ENCODE data around the gene DMRTB1.

DMRTB1 gene

DNA sequence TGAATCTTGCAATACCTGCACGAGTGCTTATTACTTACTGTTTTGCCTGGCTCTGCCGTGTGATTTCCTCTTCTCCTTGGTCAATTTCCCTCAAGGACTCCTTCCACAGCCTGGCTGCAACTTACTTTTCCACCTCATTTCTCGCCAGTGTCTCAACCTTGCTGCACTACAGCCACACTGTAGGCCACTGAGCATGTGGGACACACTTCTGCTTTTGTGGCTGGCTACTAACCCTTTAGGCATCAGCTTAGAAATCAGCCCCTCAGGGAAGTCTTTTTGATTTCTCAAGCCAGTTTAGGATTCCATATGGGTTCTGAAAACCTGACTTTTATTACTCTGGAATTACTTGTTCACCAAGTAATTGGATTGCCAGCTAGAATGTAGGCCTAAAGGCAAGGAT is 5.2 kb upstream of the DMRTB1 start:
- Histone ChIP-seq H3K4me3 (ENCODE audit: low read length) (no peak overlapping the region), H3K9me3 (ENCODE audit: insufficient read depth, low read depth, low read length) (no peaks in the 10 kb centered on the region), H3K4me1 (ENCODE audit: insufficient read depth, low read length) (peaks cover 23% of the 10 kb centered on the region), H3K9ac (ENCODE audit: low read depth, low read length) (no peak overlapping the region), H3K36me3 (ENCODE audit: insufficient read depth, low read length) (no peaks in the 10 kb centered on the region), H3K27me3 (ENCODE audit: insufficient read depth, low read length) (no peaks in the 10 kb centered on the region), H3K27ac (ENCODE audit: low read depth, low read length) (no peak overlapping the region)
- 94% methylated on average over 3 of the region's 3 CpGs for WGBS

DNA sequence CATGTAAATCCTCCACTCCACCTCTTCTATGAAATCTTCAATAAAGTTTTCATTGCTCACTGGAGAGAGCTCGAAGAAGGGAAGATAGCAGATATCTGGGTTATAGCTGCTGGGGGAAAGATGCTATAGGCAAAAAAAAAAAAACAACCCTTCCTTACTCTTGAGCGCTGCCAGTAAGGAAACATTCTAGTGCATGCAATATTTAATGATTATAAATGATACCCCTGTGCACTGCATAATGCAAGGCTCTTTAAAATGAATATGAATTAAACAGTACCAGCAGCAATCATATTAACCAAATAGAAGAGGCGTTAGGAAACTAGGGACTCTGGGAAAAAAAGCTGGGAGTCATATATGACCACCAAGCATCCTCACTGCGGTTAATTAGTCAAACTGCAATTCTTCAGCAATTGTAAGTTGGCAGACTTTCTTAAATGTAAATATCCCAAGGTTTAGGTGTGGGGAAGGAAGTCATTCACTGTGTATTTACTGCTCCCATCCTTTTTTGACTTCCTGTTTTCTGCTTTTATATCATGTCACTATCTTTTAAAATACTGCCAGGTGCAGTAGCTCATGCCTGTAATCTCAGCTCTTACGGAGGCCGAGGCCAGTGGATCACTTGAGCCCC is 3.7 kb upstream of the DMRTB1 start:
- Histone ChIP-seq H3K4me1 (ENCODE audit: insufficient read depth, low read length) (peaks cover 13% of the 10 kb centered on the region), H3K27me3 (ENCODE audit: insufficient read depth, low read length) (0 out of 2 replicates have a peak, but pooled peaks cover 4% of the 10 kb centered on the region), H3K27ac (ENCODE audit: low read depth, low read length) (no peak overlapping the region), H3K4me3 (ENCODE audit: low read length) (no peak overlapping the region), H3K36me3 (ENCODE audit: insufficient read depth, low read length) (no peaks in the 10 kb centered on the region), H3K9ac (ENCODE audit: low read depth, low read length) (no peak overlapping the region), H3K9me3 (ENCODE audit: insufficient read depth, low read depth, low read length) (no peaks in the 10 kb centered on the region)
- WGBS: 97% methylated on average over 4 of the region's 6 CpGs

- H3K27me3 ChIP-seq (ENCODE audit: insufficient read depth, low read length): peaks cover 4% of the 10 kb centered on the region; the same call in 1 of the 2 replicates
- H3K9me3 ChIP-seq (ENCODE audit: insufficient read depth, low read depth, low read length): no peaks in the 10 kb centered on the region
- H3K27ac ChIP-seq (ENCODE audit: low read depth, low read length): no peak overlapping the region
- H3K36me3 ChIP-seq (ENCODE audit: insufficient read depth, low read length): no peaks in the 10 kb centered on the region
- 92% methylated on average over 3 of the region's 3 CpGs for WGBS
- no peak overlapping the region for H3K4me3 ChIP-seq (ENCODE audit: low read length)
- H3K9ac ChIP-seq (ENCODE audit: low read depth, low read length): no peak overlapping the region
- H3K4me1 ChIP-seq (ENCODE audit: insufficient read depth, low read length): no peaks in the 10 kb centered on the region
These were observed 565 bp upstream of the DMRTB1 start for GRCh38 chr1:53458634-53459033.

DNA sequence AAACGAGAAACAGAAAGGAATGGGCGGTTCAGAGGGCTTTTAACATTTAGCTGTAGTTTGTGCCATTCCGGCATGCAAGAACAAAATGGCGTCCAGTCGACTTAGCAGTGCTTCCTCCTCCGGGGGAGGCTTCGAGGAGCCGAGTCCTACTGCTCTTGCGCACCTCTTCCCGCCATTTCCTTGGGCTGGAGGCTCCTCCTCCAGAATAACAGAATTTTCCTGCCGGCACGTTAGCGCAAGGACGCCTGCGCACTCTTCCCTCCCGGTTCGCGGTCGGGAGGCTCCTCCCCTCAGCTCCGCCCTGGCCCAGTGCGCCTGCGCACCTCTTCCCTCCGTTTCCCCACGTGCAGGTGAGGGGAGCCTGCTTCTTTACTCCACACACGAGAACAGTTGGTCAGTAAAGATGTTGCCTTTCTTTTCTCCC is 1.0 kb downstream of the DMRTB1 start:
- no peak overlapping the region for H3K4me3 ChIP-seq (ENCODE audit: low read length)
- no peaks in the 10 kb centered on the region for H3K9me3 ChIP-seq (ENCODE audit: insufficient read depth, low read depth, low read length)
- no peak overlapping the region for H3K9ac ChIP-seq (ENCODE audit: low read depth, low read length)
- H3K27ac ChIP-seq (ENCODE audit: low read depth, low read length): no peak overlapping the region
- WGBS: 95% methylated on average over 25 of the region's 25 CpGs
- H3K36me3 ChIP-seq (ENCODE audit: insufficient read depth, low read length): no peaks in the 10 kb centered on the region
- H3K4me1 ChIP-seq (ENCODE audit: insufficient read depth, low read length): no peaks in the 10 kb centered on the region
- peaks cover 4% of the 10 kb centered on the region; the same call in 1 of the 2 replicates for H3K27me3 ChIP-seq (ENCODE audit: insufficient read depth, low read length)

DNA sequence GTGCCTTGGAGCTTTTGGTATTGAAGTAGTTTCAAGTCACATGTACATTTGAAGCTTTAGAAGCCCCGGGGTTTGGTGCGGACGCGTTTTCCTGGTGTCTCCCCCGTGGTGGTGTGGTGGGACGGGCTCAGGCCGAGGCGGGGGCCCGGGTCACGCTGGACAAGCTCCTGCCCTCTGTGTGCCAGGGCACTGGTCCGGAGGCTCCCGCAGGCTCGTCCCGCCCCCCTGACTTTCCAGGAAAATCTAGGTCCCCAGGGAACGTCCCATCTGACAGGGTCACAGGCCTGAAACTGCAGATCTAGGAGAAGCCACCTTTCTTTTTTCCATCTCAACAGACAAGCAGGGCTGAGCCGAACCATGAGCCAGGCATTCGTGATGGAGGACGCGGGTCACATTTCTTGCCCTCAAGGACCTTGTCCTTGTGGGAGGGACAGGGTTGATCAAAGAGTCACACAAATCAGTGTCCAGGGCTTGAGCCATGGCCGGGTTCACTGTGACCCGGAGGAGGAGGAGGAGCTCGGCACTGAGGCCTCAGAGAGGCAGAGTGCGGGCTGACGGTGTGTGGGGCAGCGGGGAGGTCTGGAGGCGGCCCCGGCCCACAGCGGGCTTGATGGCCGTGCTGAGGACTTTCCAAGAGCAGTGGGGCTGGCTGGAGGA is 1.6 kb downstream of the DMRTB1 start:
- Histone ChIP-seq H3K36me3 (ENCODE audit: insufficient read depth, low read length) (no peaks in the 10 kb centered on the region), H3K27me3 (ENCODE audit: insufficient read depth, low read length) (peaks cover 4% of the 10 kb centered on the region; the same call in 1 of the 2 replicates), H3K27ac (ENCODE audit: low read depth, low read length) (no peak overlapping the region), H3K4me3 (ENCODE audit: low read length) (no peak overlapping the region), H3K4me1 (ENCODE audit: insufficient read depth, low read length) (no peaks in the 10 kb centered on the region), H3K9ac (ENCODE audit: low read depth, low read length) (no peak overlapping the region), H3K9me3 (ENCODE audit: insufficient read depth, low read depth, low read length) (no peaks in the 10 kb centered on the region)
- WGBS: 93% methylated on average over 29 of the region's 29 CpGs

- Histone ChIP-seq H3K4me3 (ENCODE audit: low read length) (no peak overlapping the region), H3K4me1 (ENCODE audit: insufficient read depth, low read length) (no peaks in the 10 kb centered on the region), H3K36me3 (ENCODE audit: insufficient read depth, low read length) (no peaks in the 10 kb centered on the region), H3K27me3 (ENCODE audit: insufficient read depth, low read length) (peaks cover 4% of the 10 kb centered on the region; the same call in 1 of the 2 replicates), H3K9me3 (ENCODE audit: insufficient read depth, low read depth, low read length) (no peaks in the 10 kb centered on the region), H3K9ac (ENCODE audit: low read depth, low read length) (no peak overlapping the region), H3K27ac (ENCODE audit: low read depth, low read length) (no peak overlapping the region)
- 95% methylated on average over 25 of the region's 25 CpGs for WGBS
These were observed 2.3 kb downstream of the DMRTB1 start for GRCh38 chr1:53461323-53462044.

GRCh38 chr1:53462193-53462592 is 3.0 kb downstream of the DMRTB1 start:
- WGBS: 94% methylated on average over 6 of the region's 6 CpGs
- Histone ChIP-seq H3K9ac (ENCODE audit: low read depth, low read length) (no peak overlapping the region), H3K9me3 (ENCODE audit: insufficient read depth, low read depth, low read length) (no peaks in the 10 kb centered on the region), H3K4me1 (ENCODE audit: insufficient read depth, low read length) (no peaks in the 10 kb centered on the region), H3K27ac (ENCODE audit: low read depth, low read length) (no peak overlapping the region), H3K36me3 (ENCODE audit: insufficient read depth, low read length) (no peaks in the 10 kb centered on the region), H3K4me3 (ENCODE audit: low read length) (no peak overlapping the region), H3K27me3 (ENCODE audit: insufficient read depth, low read length) (peaks cover 4% of the 10 kb centered on the region; the same call in 1 of the 2 replicates)

DNA sequence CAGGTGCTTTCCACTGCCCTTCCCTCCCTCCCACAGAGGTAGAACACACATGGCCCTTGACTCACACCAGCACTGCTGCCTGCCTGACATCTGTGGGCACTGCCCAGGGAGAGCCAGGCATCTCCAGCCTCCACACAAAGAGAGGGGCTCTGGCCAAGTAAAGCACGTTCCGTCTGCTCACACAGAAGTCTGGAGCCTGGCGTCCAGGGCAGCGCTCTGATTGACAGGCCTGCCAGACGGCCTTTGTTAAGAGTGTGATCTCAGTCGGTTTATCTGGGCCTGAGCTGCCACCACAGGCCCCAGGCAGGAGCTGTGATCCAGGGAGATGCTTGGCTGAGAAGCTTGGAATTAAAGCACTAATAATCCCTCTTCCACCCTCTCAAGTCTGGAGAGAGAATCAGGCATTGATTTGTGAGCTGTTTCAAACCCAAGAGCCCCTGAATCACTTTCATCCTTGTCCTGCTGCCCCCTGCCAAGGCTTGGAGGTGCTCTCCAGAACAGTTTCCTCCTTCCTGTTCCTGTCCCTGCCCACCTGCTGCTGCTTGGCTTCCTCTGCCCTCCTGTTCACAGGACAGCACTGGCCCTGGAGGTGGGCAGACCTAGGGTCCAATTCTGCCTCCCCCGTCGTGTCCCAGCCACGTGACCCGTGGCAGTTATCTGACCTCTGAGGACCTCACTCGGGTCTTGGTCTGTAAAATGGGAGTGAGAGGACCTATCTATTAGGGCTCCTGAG is 3.7 kb downstream of the DMRTB1 start:
- H3K27me3 ChIP-seq (ENCODE audit: insufficient read depth, low read length): peaks cover 4% of the 10 kb centered on the region; the same call in 1 of the 2 replicates
- H3K4me3 ChIP-seq (ENCODE audit: low read length): no peak overlapping the region
- no peak overlapping the region for H3K9ac ChIP-seq (ENCODE audit: low read depth, low read length)
- no peaks in the 10 kb centered on the region for H3K4me1 ChIP-seq (ENCODE audit: insufficient read depth, low read length)
- H3K36me3 ChIP-seq (ENCODE audit: insufficient read depth, low read length): no peaks in the 10 kb centered on the region
- 86% methylated on average over 11 of the region's 11 CpGs for WGBS
- H3K27ac ChIP-seq (ENCODE audit: low read depth, low read length): no peak overlapping the region
- H3K9me3 ChIP-seq (ENCODE audit: insufficient read depth, low read depth, low read length): no peaks in the 10 kb centered on the region

- H3K9ac ChIP-seq (ENCODE audit: low read depth, low read length): no peak overlapping the region
- H3K27me3 ChIP-seq (ENCODE audit: insufficient read depth, low read length): peaks cover 4% of the 10 kb centered on the region; the same call in 1 of the 2 replicates
- WGBS: 92% methylated on average over 24 of the region's 24 CpGs
- no peaks in the 10 kb centered on the region for H3K4me1 ChIP-seq (ENCODE audit: insufficient read depth, low read length)
- no peak overlapping the region for H3K27ac ChIP-seq (ENCODE audit: low read depth, low read length)
- no peaks in the 10 kb centered on the region for H3K36me3 ChIP-seq (ENCODE audit: insufficient read depth, low read length)
- H3K4me3 ChIP-seq (ENCODE audit: low read length): no peak overlapping the region
- H3K9me3 ChIP-seq (ENCODE audit: insufficient read depth, low read depth, low read length): no peaks in the 10 kb centered on the region
These were observed 5.0 kb downstream of the DMRTB1 start for GRCh38 chr1:53463961-53464899.
